Keratinocyte (primary cell): Measurements from ENCODE around the gene RNPEP. TPM values are rescaled to one million over a fixed set of nuclear protein-coding genes. Genes with fewer than 3 reads are reported as not detected.
"Not testable (repeated sequence)": the region's sequence is repeated elsewhere in the genome, so short reads cannot be mapped to it uniquely, and the experiment has no call there.

Experiments
- DNase-seq: peaks from one replicate; pipeline ENCODE4 v3.0.0-alpha.2; 2011; ENCODE audit warnings: low read depth, missing footprints, low spot score
- FAIRE-seq: peaks from 2 replicates; lab custom pipeline; 2011; peaks lifted over from hg19 to GRCh38; lab: Jason Lieb, UNC
- H2AFZ ChIP-seq: 2 replicates; pipeline ENCODE4 v1.6.0; 2012; ENCODE audit warnings: low read length, control low read depth, inconsistent platforms; ENCODE audit not compliant: control insufficient read depth
- H3K27ac ChIP-seq: 2 replicates; pipeline ENCODE4 v1.5.1; 2011; ENCODE audit warnings: low read length; ENCODE audit not compliant: control insufficient read depth, insufficient read depth
- H3K27me3 ChIP-seq: 3 replicates; pipeline ENCODE4 v1.6.0; 2011; ENCODE audit warnings: low read length; ENCODE audit not compliant: control insufficient read depth, insufficient read depth; ENCODE audit errors: extremely low read depth
- H3K36me3 ChIP-seq, 2 experiments: 2 replicates in 1 of 2; 3 replicates in 1 of 2; pipeline ENCODE4 v1.5.1; 2011; ENCODE audit warnings: low read length in 2 of 2, mild to moderate bottlenecking in 1 of 2; ENCODE audit not compliant: control insufficient read depth in 2 of 2, insufficient read depth in 2 of 2; ENCODE audit errors: extremely low read depth in 1 of 2
- H3K4me1 ChIP-seq: 3 replicates; pipeline ENCODE4 v1.5.1; 2011; ENCODE audit warnings: low read length; ENCODE audit not compliant: control insufficient read depth, insufficient read depth; ENCODE audit errors: extremely low read depth
- H3K4me2 ChIP-seq: 3 replicates; pipeline ENCODE4 v1.6.0; 2011; ENCODE audit warnings: low read depth, low read length; ENCODE audit not compliant: control insufficient read depth, insufficient read depth; ENCODE audit errors: extremely low read depth
- H3K4me3 ChIP-seq, 3 experiments: fragments of 200-600 bp in 1 of 3; sonication (generic) in 1 of 3; 2 replicates in 2 of 3; 3 replicates in 1 of 3; pipeline ENCODE4 v1.5.1; 2011 to 2016; ENCODE audit warnings: low read length in 3 of 3, mild to moderate bottlenecking in 3 of 3, control low read depth in 2 of 3, inconsistent platforms in 1 of 3, low read depth in 1 of 3, mixed read lengths in 1 of 3, mixed run types in 1 of 3, moderate library complexity in 1 of 3; ENCODE audit not compliant: control insufficient read depth in 2 of 3, insufficient read depth in 2 of 3; ENCODE audit errors: extremely low read depth in 1 of 3
- H3K79me2 ChIP-seq: 2 replicates; pipeline ENCODE4 v1.6.0; 2012; ENCODE audit warnings: low read length; ENCODE audit not compliant: control insufficient read depth, insufficient read depth
- H3K9ac ChIP-seq: 3 replicates; pipeline ENCODE4 v1.6.0; 2011; ENCODE audit warnings: low read length; ENCODE audit not compliant: control insufficient read depth, insufficient read depth; ENCODE audit errors: extremely low read depth
- H3K9me1 ChIP-seq: 3 replicates; pipeline ENCODE4 v1.6.0; 2011; ENCODE audit warnings: low read length; ENCODE audit not compliant: control insufficient read depth, insufficient read depth; ENCODE audit errors: extremely low read depth
- H3K9me3 ChIP-seq: 2 replicates; pipeline ENCODE4 v1.5.1; 2012; ENCODE audit warnings: low read depth, low read length; ENCODE audit not compliant: control insufficient read depth
- H4K20me1 ChIP-seq: 3 replicates; pipeline ENCODE4 v1.6.0; 2011; ENCODE audit warnings: low read length; ENCODE audit not compliant: control insufficient read depth, insufficient read depth; ENCODE audit errors: extremely low read depth
- EZH2 ChIP-seq: IDR thresholded peaks from one replicate; pipeline ENCODE4 v1.6.1; 2012; ENCODE audit warnings: inconsistent platforms, mild to moderate bottlenecking, low read length, moderate library complexity
- dilution Hi-C: fragments of 300-500 bp; cut with MboI; formaldehyde crosslinking; loops from one replicate; pipeline ENCODE4 v1.7.0; 2020; ENCODE audit warnings: low sequenced_read_pairs; ENCODE audit not compliant: extremely low pct_ligation_motif_present
- polyA plus RNA-seq, 5 experiments: library from polyadenylated mRNA; depleted of rRNA in 3 of 5; stranded (reverse) in 3 of 5; stranded (forward) in 1 of 5; unstranded in 1 of 5; fragments of >200 nt; gene quantifications; 1 replicate in 1 of 5; 2 replicates in 3 of 5; 3 replicates in 1 of 5; pipeline versions ENCODE4 v1.2.1 to v1.2.3, GENCODE V29; 2011 to 2012; ENCODE audit warnings: missing spikeins in 2 of 5, low read depth in 1 of 5, low replicate concordance in 1 of 5
- TF ChIP-seq, protein P1 (sequence below), 3 experiments: IDR thresholded peaks in 1 of 3; conservative IDR thresholded peaks in 1 of 3; optimal IDR thresholded peaks in 1 of 3; 2 replicates in 2 of 3; 3 replicates in 1 of 3; pipeline versions ENCODE3 to v1.5.1; 2011; ENCODE audit warnings: low read length in 3 of 3, mild to moderate bottlenecking in 3 of 3, moderate library complexity in 2 of 3, control low read depth in 1 of 3, inconsistent platforms in 1 of 3; ENCODE audit not compliant: insufficient read depth in 2 of 3; ENCODE audit errors: extremely low read depth in 1 of 3

The RNPEP gene
- polyA plus RNA-seq, 1 donor (not counting 4 experiments of a cell fraction or from before 2014, with no cell fraction given), result 63.0 TPM

DNA sequence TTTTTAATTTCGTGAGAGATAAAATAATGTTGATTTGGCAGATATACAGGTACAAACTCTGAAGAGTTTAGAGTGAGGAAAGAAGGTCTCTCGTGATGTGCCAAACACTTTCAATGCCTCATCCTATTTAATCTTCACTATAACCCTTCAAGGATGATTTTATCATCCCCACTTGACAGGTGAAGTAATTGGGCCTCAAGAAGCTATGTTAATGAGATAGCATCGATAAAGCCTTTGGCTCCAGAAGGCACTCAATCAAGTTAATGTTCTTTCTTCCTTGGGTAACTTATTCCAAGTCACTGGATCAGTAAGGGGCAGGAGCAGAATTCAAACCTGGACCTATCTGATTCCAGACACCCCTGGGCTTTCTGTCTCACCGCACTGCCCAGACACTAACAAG is 43.3 kb upstream of the RNPEP start:
- H3K4me3 ChIP-seq, result no peak overlapping the region
- H3K9me1 ChIP-seq, result no peaks in the 10 kb centered on the region
- no peaks in the 10 kb centered on the region for H3K79me2 ChIP-seq
- H3K27ac ChIP-seq, result no peak overlapping the region
- H4K20me1 ChIP-seq, result no peaks in the 10 kb centered on the region
- TF ChIP-seq, protein P1, sequence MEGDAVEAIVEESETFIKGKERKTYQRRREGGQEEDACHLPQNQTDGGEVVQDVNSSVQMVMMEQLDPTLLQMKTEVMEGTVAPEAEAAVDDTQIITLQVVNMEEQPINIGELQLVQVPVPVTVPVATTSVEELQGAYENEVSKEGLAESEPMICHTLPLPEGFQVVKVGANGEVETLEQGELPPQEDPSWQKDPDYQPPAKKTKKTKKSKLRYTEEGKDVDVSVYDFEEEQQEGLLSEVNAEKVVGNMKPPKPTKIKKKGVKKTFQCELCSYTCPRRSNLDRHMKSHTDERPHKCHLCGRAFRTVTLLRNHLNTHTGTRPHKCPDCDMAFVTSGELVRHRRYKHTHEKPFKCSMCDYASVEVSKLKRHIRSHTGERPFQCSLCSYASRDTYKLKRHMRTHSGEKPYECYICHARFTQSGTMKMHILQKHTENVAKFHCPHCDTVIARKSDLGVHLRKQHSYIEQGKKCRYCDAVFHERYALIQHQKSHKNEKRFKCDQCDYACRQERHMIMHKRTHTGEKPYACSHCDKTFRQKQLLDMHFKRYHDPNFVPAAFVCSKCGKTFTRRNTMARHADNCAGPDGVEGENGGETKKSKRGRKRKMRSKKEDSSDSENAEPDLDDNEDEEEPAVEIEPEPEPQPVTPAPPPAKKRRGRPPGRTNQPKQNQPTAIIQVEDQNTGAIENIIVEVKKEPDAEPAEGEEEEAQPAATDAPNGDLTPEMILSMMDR (optimal IDR thresholded peaks at IDR 0.05 in 1 of 3, IDR thresholded peaks at IDR 0.05 in 1 of 3, conservative IDR thresholded peaks at IDR 0.05 in 1 of 3; ENCODE audit: extremely low read depth in 1 of 3, insufficient read depth in 2 of 3, low read length in 3 of 3), result no peak
- no peak for TF ChIP-seq EZH2
- H3K9ac ChIP-seq, result no peak overlapping the region
- H3K4me2 ChIP-seq, result no peak overlapping the region
- DNase-seq (no peak), FAIRE-seq (no peak)
- H3K36me3 ChIP-seq, result no peaks in the 10 kb centered on the region
- dilution Hi-C loops, result no loop called here
- no peak overlapping the region for H2AFZ ChIP-seq
- no peaks in the 10 kb centered on the region for H3K9me3 ChIP-seq
- peaks cover 9% of the 10 kb centered on the region for H3K4me1 ChIP-seq
- peaks cover 4% of the 10 kb centered on the region for H3K27me3 ChIP-seq

DNA sequence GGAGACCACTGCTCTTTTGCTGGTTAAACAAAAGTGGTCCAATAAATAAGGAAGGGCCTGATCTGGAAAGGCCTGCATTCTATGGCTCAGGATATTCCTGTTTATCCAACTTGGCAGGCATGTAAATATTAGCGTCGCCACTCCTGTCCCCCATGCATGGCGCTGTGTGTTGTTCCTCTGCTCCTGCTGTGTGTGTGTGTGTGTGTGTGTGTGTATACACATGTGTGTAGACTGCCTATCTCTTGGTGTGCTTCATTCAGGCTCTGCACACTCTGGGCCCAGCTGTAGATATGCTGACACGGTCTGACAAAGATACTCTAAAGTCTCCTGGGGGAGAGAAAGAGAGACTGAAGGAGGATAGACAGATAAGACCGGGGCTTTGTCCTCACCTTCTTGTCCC is 42.9 kb upstream of the RNPEP start:
- Histone ChIP-seq H3K9me3 (no peaks in the 10 kb centered on the region), H3K4me3 (no peak overlapping the region), H3K27ac (no peak overlapping the region), H3K4me2 (no peak overlapping the region), H3K36me3 (no peaks in the 10 kb centered on the region), H3K9me1 (no peaks in the 10 kb centered on the region), H4K20me1 (no peaks in the 10 kb centered on the region), H3K79me2 (no peaks in the 10 kb centered on the region), H2AFZ (no peak overlapping the region), H3K9ac (no peak overlapping the region), H3K4me1 (peaks cover 9% of the 10 kb centered on the region), H3K27me3 (peaks cover 9% of the 10 kb centered on the region)
- dilution Hi-C loops, result no loop called here
- TF ChIP-seq EZH2, result no peak
- TF ChIP-seq, protein P1 (optimal IDR thresholded peaks at IDR 0.05 in 1 of 3, IDR thresholded peaks at IDR 0.05 in 1 of 3, conservative IDR thresholded peaks at IDR 0.05 in 1 of 3; ENCODE audit: extremely low read depth in 1 of 3, insufficient read depth in 2 of 3, low read length in 3 of 3), result no peak
- DNase-seq, result no peak
- no peak for FAIRE-seq

DNA sequence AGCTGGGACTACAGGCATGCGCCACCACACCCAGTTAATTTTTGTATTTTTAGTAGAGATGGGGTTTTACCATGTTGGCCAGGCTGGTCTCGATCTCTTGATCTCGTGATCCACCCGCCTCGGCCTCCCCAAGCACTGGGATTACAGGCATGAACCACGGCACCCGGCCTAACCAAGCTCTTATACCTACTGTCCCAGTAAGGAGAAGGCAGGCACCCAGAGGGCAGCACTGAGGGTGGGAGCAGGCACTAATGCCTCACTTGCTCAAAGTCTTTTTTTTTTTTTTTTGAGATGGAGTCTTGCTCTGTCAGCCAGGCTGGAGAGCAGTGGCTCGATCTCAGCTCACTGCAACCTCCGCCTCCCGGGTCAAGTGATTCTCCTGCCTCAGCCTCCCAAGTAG is 42.1 kb upstream of the RNPEP start:
- FAIRE-seq, H3K36me3 ChIP-seq, H3K79me2 ChIP-seq, dilution Hi-C loops, H2AFZ ChIP-seq, H3K4me1 ChIP-seq, H3K4me3 ChIP-seq, DNase-seq, H3K4me2 ChIP-seq, H3K9me3 ChIP-seq, H4K20me1 ChIP-seq, H3K9ac ChIP-seq, H3K27ac ChIP-seq, H3K9me1 ChIP-seq: not testable (repeated sequence)
- H3K27me3 ChIP-seq, result peaks cover 11% of the 10 kb centered on the region
